Measurements from ENCODE around the gene NKX2-3.

Gene NKX2-3

DNA sequence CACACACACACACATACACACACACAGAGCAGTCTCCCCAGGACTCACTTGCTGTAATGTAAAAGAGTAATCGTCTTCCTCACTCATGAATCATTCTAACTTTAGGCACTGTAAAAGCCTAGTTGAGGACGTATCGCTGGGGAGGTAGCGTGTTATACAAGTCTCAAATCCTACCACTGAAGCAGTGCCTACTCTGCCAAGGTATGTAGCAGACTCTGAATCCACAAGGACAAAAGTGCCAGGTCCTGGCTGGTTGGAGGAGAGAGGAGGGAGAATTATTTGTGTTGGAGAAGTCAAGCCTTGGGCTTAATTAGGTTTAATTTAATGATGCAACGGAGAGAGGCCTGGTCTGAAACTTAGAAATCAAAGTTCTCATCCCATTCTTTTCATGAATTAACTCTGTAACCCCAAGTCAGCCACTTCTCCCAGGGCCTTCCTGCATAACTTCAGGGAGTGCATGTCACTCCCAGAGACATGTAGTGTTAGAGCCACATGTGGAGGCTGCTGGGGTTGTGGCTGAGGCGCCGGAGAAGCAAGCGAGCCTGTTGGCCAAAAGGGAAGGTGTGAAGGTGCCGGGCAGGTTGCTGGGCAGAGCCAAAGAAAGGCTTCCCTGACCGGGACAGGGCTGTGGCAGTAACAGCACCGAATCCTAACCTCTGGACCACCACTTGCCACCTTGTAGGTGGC, 36.7 kb downstream of the NKX2-3 start:
- no peaks in the 10 kb centered on the region for H3K9me3 Mint-ChIP-seq
- DNase-seq (ENCODE audit: low spot score in 2 of 2), result no peak
- ATAC-seq (ENCODE audit: low read depth), result no peak
- H3K27ac Mint-ChIP-seq, result peak overlapping the region; percentile 86
- peaks cover 16% of the 10 kb centered on the region for H3K4me1 Mint-ChIP-seq
- H3K36me3 Mint-ChIP-seq, result no peaks in the 10 kb centered on the region
- no peaks in the 10 kb centered on the region for H3K27me3 Mint-ChIP-seq
- no peak overlapping the region for H3K4me3 Mint-ChIP-seq

DNA sequence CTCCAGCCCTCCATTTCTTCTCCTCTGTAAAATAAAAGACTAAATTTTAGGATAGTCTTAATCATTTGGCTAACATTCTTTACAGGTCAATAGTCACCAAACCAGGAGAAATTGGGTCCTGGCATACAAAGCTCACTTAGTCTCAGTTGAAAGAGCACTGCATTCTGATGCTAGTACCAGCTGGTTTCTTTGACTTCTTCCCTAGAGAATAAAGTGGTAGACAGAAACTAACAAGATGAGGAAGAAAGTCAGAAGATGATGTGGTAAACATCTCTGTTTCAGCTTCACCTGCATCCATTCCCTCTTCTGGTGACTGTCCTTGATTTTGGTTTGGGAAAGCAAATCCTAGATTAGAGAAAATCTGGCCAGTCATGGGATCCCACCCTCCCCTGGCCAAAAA, 37.2 kb downstream of the NKX2-3 start:
- no peaks in the 10 kb centered on the region for H3K9me3 Mint-ChIP-seq
- H3K36me3 Mint-ChIP-seq, result no peaks in the 10 kb centered on the region
- peak in 1 of 2 donors; percentile 26 for DNase-seq (ENCODE audit: low spot score in 2 of 2)
- H3K27me3 Mint-ChIP-seq, result no peaks in the 10 kb centered on the region
- peak; percentile 98 for ATAC-seq (ENCODE audit: low read depth)
- H3K4me3 Mint-ChIP-seq, result no peak overlapping the region
- peaks cover 16% of the 10 kb centered on the region for H3K4me1 Mint-ChIP-seq
- H3K27ac Mint-ChIP-seq, result peak overlapping the region; percentile 86

DNA sequence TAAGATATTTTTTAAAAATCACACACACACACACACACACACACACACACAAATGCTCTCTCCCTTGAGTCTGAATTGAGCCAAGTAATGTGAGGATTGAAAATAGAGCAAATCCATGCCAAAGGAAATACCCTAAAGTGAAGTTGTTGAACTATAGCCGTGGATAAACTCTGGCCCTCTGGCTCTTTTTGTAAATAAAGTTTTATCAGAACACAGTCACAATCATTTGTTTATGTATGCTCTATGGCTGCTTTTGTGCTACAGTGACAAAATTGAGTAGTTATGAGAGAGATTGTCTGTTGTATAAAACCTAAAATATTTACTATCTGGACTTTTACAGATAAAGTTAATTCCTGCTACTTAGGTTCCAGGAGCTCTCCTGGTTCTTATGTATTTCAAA, 39.1 kb downstream of the NKX2-3 start:
- Mint-ChIP-seq H3K4me3 (no peak overlapping the region), H3K36me3 (no peaks in the 10 kb centered on the region), H3K27ac (no peak overlapping the region), H3K4me1 (peaks cover 16% of the 10 kb centered on the region), H3K27me3 (no peaks in the 10 kb centered on the region), H3K9me3 (no peaks in the 10 kb centered on the region)
- DNase-seq (ENCODE audit: low spot score in 2 of 2) (no peak), ATAC-seq (ENCODE audit: low read depth) (no peak)

DNA sequence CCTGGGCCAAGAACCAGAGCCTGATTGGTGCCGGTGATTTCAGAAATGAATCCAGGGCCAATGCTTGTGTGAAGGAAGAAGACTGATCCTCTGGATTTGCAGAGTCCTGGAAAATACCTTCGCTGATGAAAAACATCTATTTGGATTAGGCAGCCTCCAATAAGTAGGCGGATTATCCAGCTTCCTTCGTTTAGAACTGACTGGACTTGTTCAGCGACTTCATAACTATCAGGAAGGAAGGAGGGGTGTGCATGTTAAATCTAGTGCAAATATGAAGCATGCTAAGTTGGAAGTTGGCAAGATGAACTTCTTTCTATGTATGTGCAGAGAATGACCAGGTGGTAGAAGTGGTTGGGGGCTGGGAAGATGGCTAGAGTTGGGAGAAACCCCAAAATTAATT, 41.0 kb downstream of the NKX2-3 start:
- no peaks in the 10 kb centered on the region for H3K36me3 Mint-ChIP-seq
- DNase-seq (ENCODE audit: low spot score in 2 of 2) (no peak), ATAC-seq (ENCODE audit: low read depth) (no peak)
- no peaks in the 10 kb centered on the region for H3K9me3 Mint-ChIP-seq
- H3K27me3 Mint-ChIP-seq, result no peaks in the 10 kb centered on the region
- H3K4me1 Mint-ChIP-seq, result peaks cover 16% of the 10 kb centered on the region
- H3K27ac Mint-ChIP-seq, result no peak overlapping the region
- no peak overlapping the region for H3K4me3 Mint-ChIP-seq

DNA sequence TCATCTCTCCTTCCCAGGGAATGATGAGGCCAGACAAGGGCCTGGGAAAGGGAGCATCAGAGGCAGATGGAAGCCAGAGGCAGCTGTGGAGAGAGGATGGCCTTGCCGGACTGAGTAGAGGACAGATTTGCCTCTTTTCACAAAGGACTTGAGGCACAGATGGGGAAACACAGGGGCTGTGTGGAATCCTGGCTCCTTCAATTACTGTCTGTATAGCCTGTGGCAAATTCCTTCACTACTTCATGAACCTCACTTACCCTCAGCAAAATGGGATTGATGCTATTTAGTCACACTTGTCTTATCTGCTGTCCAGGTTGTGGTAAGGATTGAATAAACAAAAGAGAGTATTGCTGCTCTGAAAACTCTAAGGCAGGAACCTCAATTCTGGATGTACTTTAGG, 47.2 kb downstream of the NKX2-3 start:
- Mint-ChIP-seq H3K4me3 (no peak overlapping the region), H3K4me1 (no peaks in the 10 kb centered on the region), H3K36me3 (no peaks in the 10 kb centered on the region), H3K9me3 (no peaks in the 10 kb centered on the region), H3K27me3 (no peaks in the 10 kb centered on the region), H3K27ac (no peak overlapping the region)
- ATAC-seq (ENCODE audit: low read depth) (no peak), DNase-seq (ENCODE audit: low spot score in 2 of 2) (no peak)

DNA sequence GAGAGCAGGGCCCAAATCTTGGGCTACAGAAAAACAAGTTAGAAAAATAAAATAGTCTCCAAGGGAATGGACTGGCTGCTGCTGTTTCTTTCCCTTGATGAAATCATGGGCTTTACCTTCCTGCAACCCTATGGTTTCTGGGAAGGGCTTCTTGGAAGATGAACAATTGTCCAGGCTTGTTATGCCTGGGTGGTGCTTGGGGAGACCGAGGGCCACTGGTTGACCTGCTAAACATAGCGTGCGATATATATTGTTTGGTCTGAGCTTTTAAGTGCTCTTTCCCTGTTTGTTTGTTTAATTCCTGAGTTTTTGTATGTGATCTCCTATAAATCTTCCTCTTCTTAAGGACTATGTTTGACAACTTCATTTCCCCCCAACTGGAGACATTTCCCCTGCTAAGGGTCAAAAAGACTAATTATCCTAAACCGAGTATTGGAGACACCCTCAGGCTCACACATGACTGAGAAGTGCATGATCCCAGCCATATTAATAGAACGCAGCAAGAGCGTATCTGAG, 49.6 kb downstream of the NKX2-3 start:
- no peaks in the 10 kb centered on the region for H3K36me3 Mint-ChIP-seq
- H3K27me3 Mint-ChIP-seq, result peaks cover 2% of the 10 kb centered on the region
- ATAC-seq (ENCODE audit: low read depth) (no peak), DNase-seq (ENCODE audit: low spot score in 2 of 2) (no peak)
- H3K27ac Mint-ChIP-seq, result no peak overlapping the region
- H3K4me1 Mint-ChIP-seq, result no peaks in the 10 kb centered on the region
- no peaks in the 10 kb centered on the region for H3K9me3 Mint-ChIP-seq
- no peak overlapping the region for H3K4me3 Mint-ChIP-seq

DNA sequence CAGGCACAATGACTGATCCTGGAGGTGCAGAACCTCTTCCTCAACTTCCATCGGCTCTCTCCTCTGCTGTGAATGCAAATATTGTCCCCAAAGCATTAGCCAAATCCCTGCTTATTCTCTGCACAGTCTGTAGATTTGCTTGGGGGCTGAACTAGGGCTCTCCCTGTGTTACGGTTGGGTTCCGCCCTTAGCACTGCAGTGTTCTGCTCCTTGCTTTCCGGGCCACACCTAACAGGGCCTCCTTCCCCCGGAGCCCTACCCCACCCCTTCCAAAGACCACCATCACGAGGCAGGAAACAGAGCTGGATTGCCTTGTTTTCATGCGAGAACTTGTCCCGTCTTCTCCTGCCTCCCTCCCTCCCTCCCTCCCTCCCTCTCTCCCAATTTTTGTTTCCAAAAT, 50.9 kb downstream of the NKX2-3 start:
- H3K36me3 Mint-ChIP-seq, result no peaks in the 10 kb centered on the region
- no peak overlapping the region for H3K4me3 Mint-ChIP-seq
- H3K27me3 Mint-ChIP-seq, result peaks cover 2% of the 10 kb centered on the region
- no peaks in the 10 kb centered on the region for H3K9me3 Mint-ChIP-seq
- no peaks in the 10 kb centered on the region for H3K4me1 Mint-ChIP-seq
- no peak for ATAC-seq (ENCODE audit: low read depth)
- no peak overlapping the region for H3K27ac Mint-ChIP-seq
- no peak for DNase-seq (ENCODE audit: low spot score in 2 of 2)

All from memory B cell (primary cell).